ENCODE results near the gene GLDN. TPM values are rescaled to one million over a fixed set of nuclear protein-coding genes. Genes with fewer than 3 reads are reported as not detected.
A peak's percentile ranks its signal among the peaks of the same experiment; 100 is the strongest.

Gene GLDN
- total RNA-seq, 4 donors from 2014 or later, result 0.44 to 4.7 (median 0.75) TPM

DNA sequence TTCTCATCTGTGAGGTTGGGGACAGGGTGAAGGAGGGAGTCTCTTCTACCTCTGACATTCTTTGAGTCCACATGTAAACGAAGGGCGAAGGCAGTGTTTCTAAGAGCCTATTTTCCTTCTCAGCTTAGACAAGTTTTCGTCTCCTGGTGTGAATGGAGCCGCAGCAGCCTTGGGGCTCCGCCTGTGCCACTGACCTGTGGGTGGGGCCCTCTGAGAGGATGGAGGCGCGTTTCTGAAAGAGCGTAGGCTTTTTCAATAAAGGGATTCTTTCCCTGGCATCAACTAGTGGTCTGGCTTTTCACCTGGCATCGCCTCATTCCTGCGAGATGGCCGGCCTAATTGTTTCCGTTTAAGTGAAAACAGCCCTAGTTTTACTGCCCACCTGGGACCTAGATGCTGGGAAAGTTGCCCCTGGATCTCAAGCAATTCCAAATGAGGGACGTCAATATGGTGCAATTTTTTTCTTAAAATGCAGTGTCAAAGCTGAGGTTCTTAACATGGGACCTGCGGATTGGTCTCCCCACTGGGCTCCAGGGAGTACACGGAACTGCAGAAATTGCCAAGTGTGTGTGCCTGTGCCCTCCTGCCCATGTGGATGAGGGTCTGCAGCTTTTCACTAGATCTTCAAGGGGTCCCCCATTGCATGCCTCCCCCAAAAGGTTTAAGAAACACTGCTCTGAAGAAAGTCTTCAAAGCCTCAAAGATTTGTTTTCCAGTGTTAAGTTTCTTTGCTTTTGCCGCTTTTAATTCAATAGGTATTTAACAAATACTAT is 958 bp downstream of the GLDN start:
- H3K27me3 ChIP-seq, result no peaks in the 10 kb centered on the region
- in situ Hi-C loops (cut with MboI; ENCODE audit: low sequenced_read_pairs in 4 of 4) (no loop called here), intact Hi-C loops (cut with DNase I; ENCODE audit: low total_unique reads) (no loop called here)
- H3K4me1 ChIP-seq, result no peaks in the 10 kb centered on the region
- DNase-seq, result no peak
- TF ChIP-seq POLR2A (IDR thresholded peaks at IDR 0.05), result no peak
- TF ChIP-seq, protein P1, sequence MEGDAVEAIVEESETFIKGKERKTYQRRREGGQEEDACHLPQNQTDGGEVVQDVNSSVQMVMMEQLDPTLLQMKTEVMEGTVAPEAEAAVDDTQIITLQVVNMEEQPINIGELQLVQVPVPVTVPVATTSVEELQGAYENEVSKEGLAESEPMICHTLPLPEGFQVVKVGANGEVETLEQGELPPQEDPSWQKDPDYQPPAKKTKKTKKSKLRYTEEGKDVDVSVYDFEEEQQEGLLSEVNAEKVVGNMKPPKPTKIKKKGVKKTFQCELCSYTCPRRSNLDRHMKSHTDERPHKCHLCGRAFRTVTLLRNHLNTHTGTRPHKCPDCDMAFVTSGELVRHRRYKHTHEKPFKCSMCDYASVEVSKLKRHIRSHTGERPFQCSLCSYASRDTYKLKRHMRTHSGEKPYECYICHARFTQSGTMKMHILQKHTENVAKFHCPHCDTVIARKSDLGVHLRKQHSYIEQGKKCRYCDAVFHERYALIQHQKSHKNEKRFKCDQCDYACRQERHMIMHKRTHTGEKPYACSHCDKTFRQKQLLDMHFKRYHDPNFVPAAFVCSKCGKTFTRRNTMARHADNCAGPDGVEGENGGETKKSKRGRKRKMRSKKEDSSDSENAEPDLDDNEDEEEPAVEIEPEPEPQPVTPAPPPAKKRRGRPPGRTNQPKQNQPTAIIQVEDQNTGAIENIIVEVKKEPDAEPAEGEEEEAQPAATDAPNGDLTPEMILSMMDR (IDR thresholded peaks at IDR 0.05 in 4 of 5, conservative IDR thresholded peaks at IDR 0.05 in 1 of 5), result no peak
- no peaks in the 10 kb centered on the region for H3K9me3 ChIP-seq
- H3K36me3 ChIP-seq, result no peaks in the 10 kb centered on the region
- peak overlapping the region; percentile 33 to 63 (median 54) for H3K4me3 ChIP-seq
- no peak overlapping the region for H3K27ac ChIP-seq
- ATAC-seq, result peak in 1 of 2 donors; percentile 21

DNA sequence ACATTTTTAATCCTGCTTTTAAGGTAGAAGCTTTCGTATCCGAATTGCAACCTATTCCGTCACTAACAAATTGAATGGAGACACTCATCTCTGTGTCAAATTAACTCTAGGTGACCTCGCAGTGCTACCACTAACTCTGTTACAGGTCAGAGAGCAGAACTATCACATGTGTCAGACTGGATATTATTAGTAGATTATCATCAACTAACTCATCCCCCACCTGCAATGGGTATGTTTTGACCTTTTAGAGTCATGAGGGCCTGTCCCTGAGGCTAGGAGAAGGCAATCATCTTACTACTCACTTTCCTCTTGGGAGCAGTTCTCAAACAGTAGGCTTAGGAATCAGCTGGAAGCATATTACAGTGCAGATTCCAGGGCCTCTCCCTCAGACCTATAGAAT is 2.0 kb downstream of the GLDN start:
- ATAC-seq (no peak), DNase-seq (no peak)
- H3K9me3 ChIP-seq, result no peaks in the 10 kb centered on the region
- intact Hi-C loops (cut with DNase I; ENCODE audit: low total_unique reads) (no loop called here), in situ Hi-C loops (cut with MboI; ENCODE audit: low sequenced_read_pairs in 4 of 4) (no loop called here)
- no peaks in the 10 kb centered on the region for H3K27me3 ChIP-seq
- H3K4me3 ChIP-seq, result no peak overlapping the region
- TF ChIP-seq POLR2A (IDR thresholded peaks at IDR 0.05), result no peak
- TF ChIP-seq, protein P1 (IDR thresholded peaks at IDR 0.05 in 4 of 5, conservative IDR thresholded peaks at IDR 0.05 in 1 of 5), result no peak
- H3K4me1 ChIP-seq, result peaks cover 0 to under 1% of the 10 kb centered on the region in 2 donors
- H3K36me3 ChIP-seq, result no peaks in the 10 kb centered on the region
- no peak overlapping the region for H3K27ac ChIP-seq

DNA sequence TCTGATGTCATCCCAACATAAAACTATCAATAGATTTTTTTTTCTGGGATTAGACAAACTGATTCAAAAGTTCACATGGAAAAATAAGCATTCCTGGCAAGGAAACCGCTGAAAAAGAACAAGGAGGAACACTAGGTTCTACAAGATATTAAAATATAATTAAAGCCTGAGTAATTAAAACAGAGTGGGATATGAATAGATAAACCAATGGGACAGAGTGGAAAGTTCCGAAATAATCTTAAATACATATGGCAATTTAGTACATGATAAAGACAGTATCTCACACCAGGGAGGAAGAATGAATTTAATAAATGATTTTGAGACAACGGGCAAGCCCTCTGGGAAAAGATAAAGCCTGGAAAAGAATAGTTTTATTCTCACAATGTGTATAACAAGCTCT is 4.7 kb downstream of the GLDN start:
- no peak for DNase-seq
- in situ Hi-C loops (cut with MboI; ENCODE audit: low sequenced_read_pairs in 4 of 4) (no loop called here), intact Hi-C loops (cut with DNase I; ENCODE audit: low total_unique reads) (no loop called here)
- peaks cover 4 to 10% of the 10 kb centered on the region in 2 donors for H3K4me1 ChIP-seq
- H3K4me3 ChIP-seq, result no peak overlapping the region
- TF ChIP-seq, protein P1 (IDR thresholded peaks at IDR 0.05 in 4 of 5, conservative IDR thresholded peaks at IDR 0.05 in 1 of 5), result no peak
- no peak for TF ChIP-seq POLR2A (IDR thresholded peaks at IDR 0.05)
- no peaks in the 10 kb centered on the region for H3K9me3 ChIP-seq
- ATAC-seq, result no peak
- no peaks in the 10 kb centered on the region for H3K36me3 ChIP-seq
- H3K27me3 ChIP-seq, result no peaks in the 10 kb centered on the region
- no peak overlapping the region for H3K27ac ChIP-seq

DNA sequence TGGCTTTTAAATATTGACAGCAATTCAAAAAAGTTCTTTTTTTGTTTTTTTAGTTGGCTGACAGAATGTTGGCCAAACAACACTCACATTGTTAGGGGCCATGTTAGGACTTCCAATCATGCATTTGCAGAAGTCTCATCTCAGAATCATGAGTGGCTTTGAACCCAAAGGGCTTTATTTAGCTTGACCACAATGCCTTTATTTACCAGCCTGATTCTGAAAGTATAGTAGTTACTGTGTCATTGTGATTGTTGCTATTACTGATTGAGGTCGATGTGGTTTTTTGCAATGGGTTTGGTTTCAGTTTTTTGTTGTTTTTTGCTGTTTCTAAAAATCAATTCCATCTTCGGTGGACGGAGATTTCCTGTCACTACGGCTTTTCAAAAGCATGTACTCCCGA is 7.2 kb downstream of the GLDN start:
- DNase-seq (no peak), ATAC-seq (no peak)
- in situ Hi-C loops (cut with MboI; ENCODE audit: low sequenced_read_pairs in 4 of 4), result no loop called here
- no peaks in the 10 kb centered on the region for H3K9me3 ChIP-seq
- TF ChIP-seq, protein P1 (IDR thresholded peaks at IDR 0.05 in 4 of 5, conservative IDR thresholded peaks at IDR 0.05 in 1 of 5), result no peak
- TF ChIP-seq POLR2A (IDR thresholded peaks at IDR 0.05), result no peak
- intact Hi-C loops (cut with DNase I; ENCODE audit: low total_unique reads), result no loop called here
- no peaks in the 10 kb centered on the region for H3K27me3 ChIP-seq
- H3K4me1 ChIP-seq, result peaks cover 4 to 10% of the 10 kb centered on the region in 2 donors
- peak overlapping the region; percentile 17 to 59 (median 39) for H3K27ac ChIP-seq
- no peaks in the 10 kb centered on the region for H3K36me3 ChIP-seq
- no peak overlapping the region for H3K4me3 ChIP-seq
